Neuronal stem cell (in vitro differentiated cells): Measurements from ENCODE around the gene GNPTG.

Source experiments
- DNase-seq: peaks from one replicate; pipeline ENCODE4 v3.0.0-alpha.2; 2013; ENCODE audit warnings: low spot score
- H2AFZ ChIP-seq: one replicate; pipeline ENCODE4 v1.6.1; 2013; ENCODE audit warnings: mild to moderate bottlenecking, low read length, inconsistent platforms
- H2AK5ac ChIP-seq: 2 replicates; pipeline ENCODE4 v1.6.1; 2013; ENCODE audit warnings: low read depth, mild to moderate bottlenecking, inconsistent platforms, low read length, moderate library complexity, mixed read lengths
- H2BK120ac ChIP-seq: 2 replicates; pipeline ENCODE4 v1.6.1; 2013; ENCODE audit warnings: low read depth, mild to moderate bottlenecking, inconsistent platforms, low read length, moderate library complexity, mixed read lengths
- H2BK12ac ChIP-seq: one replicate; pipeline ENCODE4 v1.6.1; 2013; ENCODE audit warnings: low read length, inconsistent platforms
- H2BK15ac ChIP-seq: 2 replicates; pipeline ENCODE4 v1.6.1; 2013; ENCODE audit warnings: mild to moderate bottlenecking, low read length, inconsistent platforms, mixed read lengths
- H2BK5ac ChIP-seq: one replicate; pipeline ENCODE4 v1.6.1; 2013; ENCODE audit warnings: inconsistent platforms, mild to moderate bottlenecking, low read length, moderate library complexity
- H3K14ac ChIP-seq: one replicate; pipeline ENCODE4 v1.6.1; 2013; ENCODE audit warnings: low read length, inconsistent platforms
- H3K18ac ChIP-seq: 2 replicates; pipeline ENCODE4 v1.6.1; 2013; ENCODE audit warnings: low read length, inconsistent platforms
- H3K23ac ChIP-seq: 2 replicates; pipeline ENCODE4 v1.6.1; 2013; ENCODE audit warnings: low read depth, mild to moderate bottlenecking, mixed read lengths, low read length, inconsistent platforms; ENCODE audit not compliant: poor library complexity
- H3K27ac ChIP-seq: replicated peaks from 3 replicates; pipeline ENCODE4 v1.5.1; 2013; ENCODE audit warnings: low read length, inconsistent platforms
- H3K27me3 ChIP-seq, 3 experiments: 2 replicates each; pipeline ENCODE4 v1.6.1; 2013; ENCODE audit warnings: low read length in 3 of 3, mild to moderate bottlenecking in 2 of 3, inconsistent platforms in 1 of 3, low read depth in 1 of 3, mixed read lengths in 1 of 3, moderate library complexity in 1 of 3; ENCODE audit not compliant: control insufficient read depth in 3 of 3, insufficient read depth in 3 of 3
- H3K36me3 ChIP-seq, 2 donors: replicated peaks in 1 of 2; 2 replicates each; pipeline ENCODE4 v1.6.1; 2013; ENCODE audit warnings: low read length in 2 of 2; ENCODE audit not compliant: control insufficient read depth in 2 of 2, insufficient read depth in 2 of 2
- H3K4ac ChIP-seq: 2 replicates; pipeline ENCODE4 v1.6.1; 2013; ENCODE audit warnings: inconsistent platforms, mild to moderate bottlenecking, low read length, moderate library complexity
- H3K4me1 ChIP-seq, 2 donors: 1 replicate in 1 of 2; 2 replicates in 1 of 2; pipeline ENCODE4 v1.6.1; 2013; ENCODE audit warnings: low read length in 2 of 2, low read depth in 1 of 2; ENCODE audit not compliant: control insufficient read depth in 2 of 2, insufficient read depth in 1 of 2
- H3K4me2 ChIP-seq: one replicate; pipeline ENCODE4 v1.6.1; 2013; ENCODE audit warnings: mild to moderate bottlenecking, low read length, inconsistent platforms; ENCODE audit not compliant: insufficient read depth, poor library complexity, severe bottlenecking
- H3K4me3 ChIP-seq, 2 donors: 2 replicates each; pipeline ENCODE4 v1.5.1; 2013; ENCODE audit warnings: low read length in 2 of 2, mild to moderate bottlenecking in 2 of 2, inconsistent platforms in 1 of 2, moderate library complexity in 1 of 2
- H3K79me1 ChIP-seq: one replicate; pipeline ENCODE4 v1.6.1; 2013; ENCODE audit warnings: low read depth, mild to moderate bottlenecking, inconsistent platforms, low read length, moderate library complexity
- H3K9ac ChIP-seq: one replicate; pipeline ENCODE4 v1.6.1; 2013; ENCODE audit warnings: mild to moderate bottlenecking, low read depth, low read length, inconsistent platforms; ENCODE audit not compliant: poor library complexity
- H3K9me3 ChIP-seq, 2 donors: replicated peaks in 1 of 2; 2 replicates each; pipeline versions ENCODE3 to v1.6.1; 2013; ENCODE audit warnings: low read length in 2 of 2, mild to moderate bottlenecking in 2 of 2, inconsistent platforms in 1 of 2, low read depth in 1 of 2, mixed read lengths in 1 of 2, moderate library complexity in 1 of 2; ENCODE audit not compliant: control insufficient read depth in 2 of 2, insufficient read depth in 1 of 2
- H4K8ac ChIP-seq: one replicate; pipeline ENCODE4 v1.6.1; 2013; ENCODE audit warnings: low read depth, mild to moderate bottlenecking, inconsistent platforms, low read length, moderate library complexity
- H4K91ac ChIP-seq: one replicate; pipeline ENCODE4 v1.6.1; 2013; ENCODE audit warnings: low read length, low read depth, mild to moderate bottlenecking, inconsistent platforms; ENCODE audit not compliant: poor library complexity
- WGBS, 2 donors: extraction: QIAGEN DNeasy Blood & Tissue Kit; methylation state at CpG; one replicate each; pipeline ENCODE4 v1.1.7; 2013; ENCODE audit warnings: missing lambda C conversion rate in 2 of 2, mixed read lengths in 1 of 2; ENCODE audit not compliant: insufficient read length in 2 of 2, insufficient replicate concordance in 1 of 2; ENCODE audit errors: extremely low coverage in 2 of 2; 5-methylcytosine and 5-hydroxymethylcytosine counted together

Gene GNPTG

GRCh38 chr16:1394367-1394951, 42.7 kb downstream of the GNPTG start:
- no peak overlapping the region for H3K4me3 ChIP-seq
- H3K36me3 ChIP-seq, result peaks cover 17 to 22% of the 10 kb centered on the region in 2 donors
- H4K8ac ChIP-seq, result no peak overlapping the region
- H3K18ac ChIP-seq, result no peak overlapping the region
- no peak overlapping the region for H3K14ac ChIP-seq
- no CpG with 5 or more reads among the region's 19 CpGs for WGBS, 2 donors
- no peak overlapping the region for H2BK12ac ChIP-seq
- no peak overlapping the region for H3K4me2 ChIP-seq
- H3K27ac ChIP-seq, result no peak overlapping the region
- H3K4me1 ChIP-seq, result no peaks in the 10 kb centered on the region
- H2BK5ac ChIP-seq, result no peak overlapping the region
- H2AK5ac ChIP-seq, result no peak overlapping the region
- no peak overlapping the region for H3K4ac ChIP-seq
- H4K91ac ChIP-seq, result no peak overlapping the region
- H2BK120ac ChIP-seq, result no peak overlapping the region
- H3K9ac ChIP-seq, result no peak overlapping the region
- H3K27me3 ChIP-seq, result no peaks in the 10 kb centered on the region
- H3K23ac ChIP-seq, result no peak overlapping the region
- no peak for DNase-seq
- no peak overlapping the region for H2AFZ ChIP-seq
- H3K9me3 ChIP-seq, result no peaks in the 10 kb centered on the region
- no peak overlapping the region for H2BK15ac ChIP-seq
- H3K79me1 ChIP-seq, result peaks cover 3% of the 10 kb centered on the region

- Histone ChIP-seq H3K4me1 (no peaks in the 10 kb centered on the region), H2BK15ac (no peak overlapping the region), H3K18ac (no peak overlapping the region), H3K4me3 (no peak overlapping the region), H3K14ac (no peak overlapping the region), H2BK120ac (no peak overlapping the region), H3K4ac (no peak overlapping the region), H2AK5ac (no peak overlapping the region), H3K79me1 (peaks cover 4% of the 10 kb centered on the region), H3K27ac (no peak overlapping the region), H3K4me2 (no peak overlapping the region), H4K91ac (no peak overlapping the region), H3K9ac (no peak overlapping the region), H3K27me3 (no peaks in the 10 kb centered on the region), H3K23ac (no peak overlapping the region), H2AFZ (no peak overlapping the region), H3K9me3 (no peaks in the 10 kb centered on the region), H3K36me3 (peaks cover 18% of the 10 kb centered on the region in 2 donors), H4K8ac (no peak overlapping the region), H2BK12ac (no peak overlapping the region), H2BK5ac (no peak overlapping the region)
- WGBS, 2 donors, result no CpG with 5 or more reads among the region's 22 CpGs
- no peak for DNase-seq
Observed at GRCh38 chr16:1395444-1396031, 43.8 kb downstream of the GNPTG start.

GRCh38 chr16:1397779-1398178, 46.0 kb downstream of the GNPTG start:
- H2BK5ac ChIP-seq, result no peak overlapping the region
- no peak overlapping the region for H3K4ac ChIP-seq
- no peak overlapping the region for H2BK120ac ChIP-seq
- H3K9ac ChIP-seq, result no peak overlapping the region
- no peak overlapping the region for H4K91ac ChIP-seq
- no peak overlapping the region for H3K23ac ChIP-seq
- no peaks in the 10 kb centered on the region for H3K4me1 ChIP-seq
- no peak overlapping the region for H3K27ac ChIP-seq
- WGBS, 2 donors, result no CpG with 5 or more reads among the region's 21 CpGs
- no peak overlapping the region for H2AK5ac ChIP-seq
- H3K79me1 ChIP-seq, result peaks cover 10% of the 10 kb centered on the region
- H3K36me3 ChIP-seq, result peaks cover 21 to 29% of the 10 kb centered on the region in 2 donors
- no peak overlapping the region for H2BK12ac ChIP-seq
- no peak overlapping the region for H3K18ac ChIP-seq
- H3K4me3 ChIP-seq, result no peak overlapping the region
- no peak for DNase-seq
- H3K14ac ChIP-seq, result no peak overlapping the region
- H3K9me3 ChIP-seq, result no peaks in the 10 kb centered on the region
- H3K4me2 ChIP-seq, result no peak overlapping the region
- no peaks in the 10 kb centered on the region for H3K27me3 ChIP-seq
- no peak overlapping the region for H2BK15ac ChIP-seq
- no peak overlapping the region for H2AFZ ChIP-seq
- no peak overlapping the region for H4K8ac ChIP-seq

- Histone ChIP-seq H3K18ac (no peak overlapping the region), H3K14ac (no peak overlapping the region), H3K79me1 (peaks cover 10% of the 10 kb centered on the region), H2BK12ac (no peak overlapping the region), H2BK120ac (no peak overlapping the region), H3K9ac (no peak overlapping the region), H3K27me3 (no peaks in the 10 kb centered on the region), H3K4me3 (no peak overlapping the region), H2AFZ (no peak overlapping the region), H3K4me1 (no peaks in the 10 kb centered on the region), H3K36me3 (peaks cover 23 to 27% of the 10 kb centered on the region in 2 donors), H2BK15ac (no peak overlapping the region), H4K8ac (no peak overlapping the region), H3K9me3 (no peaks in the 10 kb centered on the region), H2AK5ac (no peak overlapping the region), H4K91ac (no peak overlapping the region), H3K4me2 (no peak overlapping the region), H3K23ac (no peak overlapping the region), H3K4ac (no peak overlapping the region), H2BK5ac (no peak overlapping the region), H3K27ac (no peak overlapping the region)
- no CpG with 5 or more reads among the region's 9 CpGs for WGBS, 2 donors
- no peak for DNase-seq
Observed at GRCh38 chr16:1398351-1398750, 46.6 kb downstream of the GNPTG start.
